NCI-H1436 treated with DMSO at 0.1 percent for 48 hours (cell line): ENCODE data around the gene FBN3.
A peak's percentile ranks its signal among the peaks of the same experiment; 100 is the strongest.
"Not testable (repeated sequence)": the region's sequence is repeated elsewhere in the genome, so short reads cannot be mapped to it uniquely, and the experiment has no call there.

Source experiments
- DNase-seq: peaks from one replicate; lab custom pipeline; 2025; lab: John Stamatoyannopoulos, UW

FBN3 gene

DNA sequence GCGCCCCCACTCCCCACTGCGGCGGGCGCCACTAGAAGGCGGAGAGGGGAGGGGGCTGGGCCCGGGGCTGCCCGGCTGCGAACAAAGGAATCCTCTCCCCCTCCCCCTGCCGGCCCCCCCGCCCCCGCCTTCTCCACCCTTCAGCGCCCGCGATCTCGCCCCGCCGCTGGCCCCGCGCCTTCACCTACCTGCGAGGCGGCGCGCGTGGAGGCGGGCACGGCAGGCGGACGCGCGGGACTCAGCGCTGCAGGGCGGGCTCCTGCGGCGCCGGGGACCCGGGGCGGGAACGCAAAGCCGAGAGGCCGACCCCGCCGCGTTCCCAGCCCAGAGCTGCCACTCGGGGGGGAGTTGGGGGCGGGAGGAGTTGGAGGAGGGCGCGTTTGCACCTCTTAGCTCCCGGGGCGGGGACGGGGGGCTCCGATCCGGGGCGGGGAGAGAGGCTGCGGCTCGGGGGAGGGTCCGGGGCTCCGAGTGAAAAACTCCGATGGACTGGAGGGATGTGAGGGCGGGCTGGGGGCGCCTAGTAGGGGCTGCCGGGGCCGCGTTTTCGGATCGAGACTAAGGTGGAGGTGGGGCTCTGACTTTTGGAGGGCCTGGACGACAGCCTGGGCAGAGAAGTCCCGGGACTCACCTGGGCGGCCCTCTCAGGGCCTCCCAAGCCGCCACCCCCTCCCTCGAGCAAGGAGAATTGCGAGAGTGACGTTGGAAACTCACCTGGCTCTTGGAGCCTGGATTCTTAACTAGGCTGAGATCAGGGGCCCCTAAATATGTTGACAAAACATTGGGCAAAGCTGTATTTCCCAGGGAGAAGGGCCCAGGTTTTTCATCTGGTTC, at the start of gene FBN3:
TSS of gene FBN3 (minus strand) at position 332 of the 834 bp plus-strand sequence. CDS start 2,112 bp downstream, outside the sequence.
- no peak for DNase-seq

DNA sequence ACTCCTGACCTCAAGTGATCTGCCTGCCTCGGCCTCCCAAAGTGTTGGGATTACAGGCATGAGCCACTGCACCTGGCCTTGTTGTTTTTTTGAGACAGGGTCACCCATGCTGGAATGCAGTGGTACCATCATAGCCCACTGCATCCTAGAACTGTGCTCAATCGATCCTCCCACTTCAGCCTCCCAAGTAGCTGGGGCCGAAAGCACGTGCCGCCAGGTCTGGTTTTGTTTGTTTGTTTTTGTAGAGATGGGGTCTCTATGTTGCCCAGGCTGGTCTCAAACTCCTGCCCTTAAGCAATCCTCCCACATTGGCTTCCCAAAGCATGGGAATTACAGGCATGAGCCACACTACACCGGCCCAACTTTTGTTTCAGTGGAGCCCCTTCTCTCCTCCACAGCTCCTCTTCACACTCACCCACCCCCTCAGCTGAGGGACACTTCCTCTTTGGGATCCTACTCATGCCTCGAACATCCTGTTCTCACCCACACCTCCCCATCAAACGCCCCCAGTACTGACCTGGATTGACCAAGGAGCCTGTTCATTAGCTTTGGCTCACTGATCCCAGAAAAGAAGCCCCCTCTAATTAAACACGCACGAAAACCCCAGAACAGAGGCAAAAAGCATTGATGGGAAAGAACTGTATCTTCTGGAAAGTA, 47.0 kb upstream of the FBN3 start:
- DNase-seq, result no peak

DNA sequence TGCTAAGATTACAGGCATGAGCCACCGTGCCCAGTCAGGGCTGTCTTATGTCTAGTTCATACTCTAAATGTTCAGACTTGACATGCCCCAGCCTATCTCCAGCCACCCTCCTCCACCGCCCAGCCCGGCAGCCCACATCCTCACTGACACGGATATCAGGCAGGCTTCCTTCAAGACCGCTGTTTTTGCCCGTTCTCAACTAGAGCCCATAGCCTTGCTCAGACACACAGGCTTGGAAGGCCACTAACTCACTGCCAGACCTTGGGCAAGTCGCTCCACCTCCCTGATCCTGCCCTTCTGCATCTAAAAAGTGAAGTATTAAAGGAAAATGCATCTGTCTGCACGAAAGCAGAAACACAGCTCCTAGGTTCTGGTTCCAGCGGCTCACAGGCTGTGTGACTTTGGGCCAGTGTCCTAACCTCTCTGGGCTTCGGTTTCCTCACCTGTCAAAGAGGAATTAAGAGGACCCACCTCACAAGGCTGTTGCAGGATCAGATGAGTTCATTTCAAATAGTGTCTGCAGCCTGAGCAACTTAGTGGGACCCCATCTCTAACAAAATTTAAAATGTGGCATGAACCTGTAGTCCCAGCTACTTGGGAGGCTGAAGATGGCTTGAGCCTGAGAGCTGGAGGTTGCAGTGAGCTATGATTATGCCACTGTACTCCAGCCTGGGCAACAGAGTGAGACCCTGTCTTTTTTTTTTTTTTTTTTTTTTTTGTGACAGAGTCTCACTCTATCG, 45.3 kb upstream of the FBN3 start:
- DNase-seq, result no peak

DNA sequence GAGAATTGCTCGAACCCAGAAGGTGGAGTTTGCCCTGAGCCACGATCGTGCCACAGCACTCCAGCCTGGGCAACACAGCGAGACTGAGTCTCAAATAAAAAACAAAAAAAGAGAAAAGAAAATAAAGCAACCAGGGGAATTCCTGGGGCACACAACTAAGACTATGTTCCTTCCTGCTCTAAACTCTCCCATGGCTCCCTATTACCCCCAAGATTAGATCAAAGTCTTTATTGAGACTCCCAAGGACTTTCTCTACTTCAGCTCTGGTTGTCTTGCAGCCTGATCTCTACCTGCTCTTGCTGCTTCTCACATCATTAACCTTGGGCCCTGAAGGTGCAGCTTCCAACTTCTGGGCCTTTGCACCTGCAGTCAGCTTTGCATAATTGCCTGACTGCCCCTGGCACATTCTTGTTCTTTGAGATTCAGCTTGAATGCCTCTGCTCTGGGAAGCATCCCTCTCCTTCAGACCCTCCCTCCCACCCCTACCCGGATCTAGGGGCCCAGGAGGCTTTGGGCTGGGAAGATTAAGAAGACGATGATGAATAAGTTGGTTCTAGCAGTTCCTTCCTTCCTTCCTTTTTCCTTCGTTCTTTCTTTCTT, 42.9 kb upstream of the FBN3 start:
- no peak for DNase-seq

DNA sequence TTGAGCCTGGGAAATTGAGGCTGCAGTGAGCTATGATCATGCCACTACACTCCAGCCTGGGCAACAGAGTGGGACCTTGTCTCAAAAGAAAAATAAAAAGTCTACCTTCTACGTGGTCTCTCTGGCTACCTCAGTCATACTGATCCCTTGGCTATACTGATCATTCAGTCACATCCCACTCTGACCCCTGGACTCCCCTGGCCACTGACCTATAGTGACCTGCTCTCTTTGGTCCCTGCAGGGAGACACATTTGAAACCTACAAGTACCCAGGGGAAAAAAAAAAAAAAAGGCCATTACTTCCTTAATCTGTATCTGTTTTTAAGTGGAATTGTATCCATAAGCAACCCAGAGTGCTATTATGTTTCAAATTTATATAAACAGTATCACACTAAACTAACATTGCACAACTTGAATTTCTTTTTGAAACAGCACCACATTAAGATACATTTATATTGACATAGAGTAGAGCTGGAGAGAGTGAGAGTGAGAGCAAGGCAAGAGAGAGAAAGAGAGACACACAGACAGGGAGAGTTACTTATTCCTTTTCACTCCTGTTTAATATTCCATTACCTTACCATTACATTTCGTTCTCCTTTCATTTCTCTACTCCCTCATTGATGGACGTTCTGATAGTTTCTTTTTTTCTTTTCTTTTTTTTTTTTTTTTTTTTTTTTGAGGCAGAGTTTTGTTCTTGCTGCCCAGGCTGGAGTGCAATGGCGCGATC, 36.1 kb upstream of the FBN3 start:
- no peak for DNase-seq

DNA sequence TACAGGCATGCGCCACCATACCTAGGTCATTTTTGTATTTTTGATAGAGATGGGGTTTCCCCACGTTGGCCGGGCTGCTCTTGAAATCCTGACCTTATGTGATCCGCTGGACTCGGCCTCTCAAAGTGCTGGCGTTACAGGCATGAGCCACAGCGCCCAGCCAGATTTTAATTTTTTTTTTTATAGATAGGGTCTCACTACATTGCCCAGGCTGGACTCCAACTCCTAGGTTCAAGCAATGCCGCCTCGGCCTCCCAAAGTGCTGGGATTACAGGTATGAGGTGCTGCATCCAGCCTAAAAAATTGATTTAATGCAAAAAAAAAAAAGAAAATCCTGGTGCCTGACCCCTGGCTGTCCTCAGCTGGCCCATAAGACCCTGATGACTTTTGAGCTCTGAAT, 34.9 kb upstream of the FBN3 start:
- DNase-seq, result no peak

DNA sequence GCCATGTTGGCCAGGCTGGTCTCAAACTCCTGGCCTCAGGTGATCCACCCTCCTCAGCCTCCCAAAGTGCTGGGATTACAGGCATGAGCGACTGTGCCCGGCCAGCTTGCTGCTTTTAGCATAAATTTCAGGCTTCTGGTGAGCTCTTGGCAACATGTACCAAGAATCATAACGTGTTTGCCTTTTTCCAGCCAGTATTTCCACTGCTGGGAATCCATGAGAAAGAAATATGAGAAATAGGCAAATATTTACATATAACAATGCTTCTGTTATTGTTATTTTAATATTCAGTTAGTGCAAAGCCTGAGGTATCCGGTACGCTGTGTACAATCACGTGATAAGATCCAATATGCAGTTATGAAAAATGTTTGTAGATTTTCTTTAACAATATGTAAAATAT, 30.6 kb upstream of the FBN3 start:
- no peak for DNase-seq

DNA sequence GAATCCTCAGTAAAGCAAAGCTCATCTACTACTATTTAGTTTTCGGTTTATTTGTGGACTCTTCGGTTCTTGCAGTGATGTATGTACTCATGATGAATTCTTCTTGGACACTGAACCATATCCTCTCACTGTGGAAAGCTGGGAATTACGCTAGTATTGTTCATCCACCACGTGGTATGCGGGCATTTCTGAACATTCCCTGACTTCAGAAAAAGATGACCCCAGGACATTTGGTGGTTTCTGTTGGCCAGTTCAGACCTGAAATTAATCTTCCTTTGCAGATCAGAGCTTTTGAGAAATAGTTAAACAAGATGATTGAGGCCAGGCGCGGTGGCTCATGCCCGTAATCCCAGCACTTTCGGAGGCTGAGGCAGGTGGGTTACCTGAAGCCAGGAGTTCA, 25.3 kb upstream of the FBN3 start:
- DNase-seq, result no peak

DNA sequence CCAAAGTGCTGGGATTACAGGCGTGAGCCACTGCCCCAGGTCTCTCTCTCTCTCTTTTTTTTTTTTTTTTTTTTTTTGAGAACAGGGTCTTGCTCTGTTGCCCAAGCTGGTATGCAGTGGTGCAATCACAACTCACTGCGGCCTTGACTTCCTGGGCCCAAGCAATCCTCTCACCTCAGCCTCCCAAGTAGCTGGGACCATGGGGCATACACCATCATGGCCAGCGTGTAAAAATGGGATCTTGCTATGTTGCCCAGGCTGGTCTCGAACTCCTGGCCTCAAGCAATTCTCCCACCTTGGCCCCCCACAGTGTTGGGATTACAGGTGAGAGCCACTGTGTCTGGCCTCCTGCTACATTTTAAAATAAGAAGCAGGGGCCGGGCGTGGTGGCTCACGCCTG, 19.1 kb upstream of the FBN3 start:
- no peak for DNase-seq

DNA sequence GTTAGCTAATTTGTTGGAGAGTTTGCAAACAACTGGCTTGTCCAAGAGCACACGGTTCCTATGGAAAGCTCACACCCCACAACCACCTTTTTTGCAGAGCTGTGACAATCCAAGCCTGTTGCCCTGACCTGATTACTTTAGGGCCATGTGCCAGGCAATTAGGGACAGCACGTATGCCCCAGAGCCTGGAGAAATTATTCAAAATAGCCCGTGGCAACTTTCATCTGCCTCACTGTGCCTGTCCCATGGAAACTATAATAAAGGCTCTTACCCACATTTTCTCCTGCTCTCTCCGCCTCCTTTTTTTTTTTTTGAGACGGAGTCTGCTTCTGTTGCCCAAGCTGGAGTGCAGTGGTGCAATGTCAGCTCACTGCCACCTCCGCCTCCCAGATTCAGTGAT, 18.6 kb upstream of the FBN3 start:
- DNase-seq, result no peak

DNA sequence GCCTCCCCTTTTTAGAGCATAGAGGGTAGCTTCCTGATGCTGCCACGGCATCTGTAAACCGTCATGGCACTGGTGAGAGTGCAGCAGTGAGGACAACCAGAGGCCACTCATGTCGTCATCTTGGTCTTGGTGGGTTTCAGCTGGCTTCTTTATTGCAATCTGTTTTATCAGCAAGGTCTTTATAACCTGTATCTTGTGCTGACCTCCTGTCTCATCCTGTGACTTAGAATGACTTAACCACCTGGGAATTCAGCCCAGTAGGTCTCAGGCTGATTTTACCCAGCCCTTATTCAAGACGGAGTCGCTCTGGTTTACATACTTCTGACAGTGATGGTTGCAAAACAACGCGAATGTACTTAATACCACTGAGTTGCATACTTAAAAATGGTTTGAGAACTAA, 14.4 kb upstream of the FBN3 start:
- no peak for DNase-seq

DNA sequence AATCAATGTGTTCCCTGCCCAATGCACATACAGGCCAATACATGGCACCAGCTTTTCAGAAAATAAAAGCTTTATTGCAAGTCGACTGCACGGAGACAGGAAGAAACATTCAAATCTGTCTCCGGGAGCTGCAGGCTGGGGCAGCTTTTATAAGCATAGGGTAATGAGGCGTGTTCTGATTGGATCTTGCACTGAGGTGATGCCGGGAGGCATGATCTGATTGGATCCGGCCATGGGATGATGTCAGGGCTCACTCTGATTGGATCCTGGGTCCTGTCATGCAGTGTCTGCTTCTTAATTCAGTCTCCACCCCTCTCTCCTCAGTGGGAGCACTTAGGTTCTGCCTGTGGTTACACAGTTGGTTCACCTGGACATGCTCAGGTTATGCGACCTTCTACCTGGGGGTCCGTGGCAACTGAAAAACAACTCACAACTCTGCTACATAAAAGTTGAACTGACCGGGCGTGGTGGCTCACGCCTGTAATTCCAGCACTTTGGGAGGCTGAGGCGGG, 11.8 kb upstream of the FBN3 start:
- peak; percentile 94 for DNase-seq

DNA sequence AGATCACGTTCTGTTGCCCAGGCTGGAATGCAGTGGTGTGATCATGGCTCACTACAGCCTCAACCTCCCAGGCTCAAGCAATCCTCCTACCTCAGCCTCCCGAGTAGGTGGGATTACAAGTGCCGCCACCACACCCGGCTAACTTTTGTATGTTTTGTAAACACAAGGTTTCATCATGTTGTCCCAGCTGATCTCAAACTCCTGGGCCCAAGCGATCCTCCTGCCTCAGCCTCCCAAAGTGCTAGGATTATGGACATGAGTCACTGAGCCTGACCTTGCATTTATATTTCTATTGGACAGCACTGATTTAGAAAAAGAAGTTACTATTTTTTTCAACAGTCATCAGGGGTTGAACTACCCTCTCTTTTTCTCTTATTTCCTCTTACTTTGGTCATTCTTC, 9.9 kb upstream of the FBN3 start:
- DNase-seq, result not testable (repeated sequence)

DNA sequence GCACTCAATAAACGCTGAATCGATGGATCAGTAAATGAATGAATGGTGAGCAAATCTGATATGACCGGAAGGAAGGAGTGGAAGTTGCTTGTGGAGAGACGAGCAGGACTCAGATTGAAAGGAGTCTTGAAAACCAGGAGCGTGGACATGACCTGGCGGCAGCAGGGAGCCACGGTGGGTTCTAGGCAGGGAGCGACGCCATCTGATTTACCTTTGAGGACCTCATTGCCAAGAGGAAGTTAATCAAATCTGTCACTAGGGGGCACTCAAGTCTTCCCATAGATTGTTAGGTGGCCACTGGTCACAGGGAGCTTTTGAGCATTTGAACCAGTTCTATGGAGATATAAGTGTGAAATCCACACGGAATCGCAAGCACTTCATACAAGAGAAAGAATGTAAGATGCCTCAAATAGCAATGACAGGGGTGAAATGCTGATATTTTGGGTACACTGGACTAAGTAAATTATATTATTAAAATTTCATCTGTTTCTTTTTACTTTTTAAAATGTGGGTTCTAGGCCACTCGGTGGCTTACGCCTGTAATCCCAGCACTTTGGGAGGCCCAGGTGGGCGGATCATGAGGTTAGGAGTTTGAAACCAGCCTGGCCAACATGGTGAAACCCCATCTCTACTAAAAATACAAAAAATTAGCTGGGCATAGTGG, 9.2 kb upstream of the FBN3 start:
- peak; percentile 83 for DNase-seq

DNA sequence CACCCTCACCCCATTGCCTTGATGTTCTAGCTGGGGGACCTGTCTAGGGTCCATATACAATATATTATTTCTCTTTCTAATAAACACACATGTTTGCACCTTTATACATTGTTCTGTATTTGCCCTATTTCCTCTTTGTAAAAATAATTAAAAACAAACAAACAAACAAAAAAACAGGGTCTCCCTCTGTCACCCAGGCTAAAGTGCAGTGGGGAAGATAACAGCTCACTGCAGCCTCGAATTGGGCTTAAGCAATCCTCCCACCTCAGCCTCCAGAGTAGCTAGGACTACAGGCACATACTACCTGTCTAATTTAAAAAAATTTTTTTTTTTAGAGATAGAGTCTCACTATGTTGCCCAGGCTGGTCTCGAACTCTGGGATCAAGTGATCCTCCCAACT, 5.9 kb upstream of the FBN3 start:
- no peak for DNase-seq

DNA sequence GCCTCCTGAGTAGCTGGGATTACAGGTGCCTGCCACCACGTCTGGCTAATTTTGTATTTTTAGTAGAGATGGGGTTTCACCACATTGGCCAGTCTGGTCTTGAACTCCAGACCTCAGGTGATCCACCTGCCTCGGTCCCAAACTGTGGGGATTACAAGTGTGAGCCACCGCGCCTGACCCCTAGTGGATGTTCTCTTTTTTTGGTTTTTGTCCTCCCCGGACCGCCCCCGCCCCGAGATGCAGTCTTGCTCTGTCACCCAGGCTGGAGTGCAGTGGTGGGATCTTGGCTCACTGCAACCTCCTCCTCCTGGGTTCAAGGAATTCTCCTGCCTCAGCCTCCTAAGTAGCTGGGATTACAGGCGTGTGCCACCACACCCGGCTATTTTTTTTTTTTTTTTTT, 4.6 kb upstream of the FBN3 start:
- DNase-seq, result not testable (repeated sequence)

DNA sequence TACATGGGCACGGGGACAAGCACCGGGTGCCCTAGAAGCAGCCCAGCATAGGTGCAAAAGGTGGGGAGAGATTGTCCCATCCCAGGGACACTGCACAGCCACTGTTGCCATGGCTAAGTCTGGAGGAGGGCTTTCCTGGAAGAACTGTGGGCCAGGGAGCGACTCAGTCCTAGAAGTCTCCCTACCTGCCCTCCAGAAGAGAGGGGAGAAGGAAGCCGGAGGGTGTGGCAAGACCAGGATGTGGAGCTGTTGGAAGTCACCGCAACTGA, 2.3 kb upstream of the FBN3 start:
- DNase-seq, result no peak

DNA sequence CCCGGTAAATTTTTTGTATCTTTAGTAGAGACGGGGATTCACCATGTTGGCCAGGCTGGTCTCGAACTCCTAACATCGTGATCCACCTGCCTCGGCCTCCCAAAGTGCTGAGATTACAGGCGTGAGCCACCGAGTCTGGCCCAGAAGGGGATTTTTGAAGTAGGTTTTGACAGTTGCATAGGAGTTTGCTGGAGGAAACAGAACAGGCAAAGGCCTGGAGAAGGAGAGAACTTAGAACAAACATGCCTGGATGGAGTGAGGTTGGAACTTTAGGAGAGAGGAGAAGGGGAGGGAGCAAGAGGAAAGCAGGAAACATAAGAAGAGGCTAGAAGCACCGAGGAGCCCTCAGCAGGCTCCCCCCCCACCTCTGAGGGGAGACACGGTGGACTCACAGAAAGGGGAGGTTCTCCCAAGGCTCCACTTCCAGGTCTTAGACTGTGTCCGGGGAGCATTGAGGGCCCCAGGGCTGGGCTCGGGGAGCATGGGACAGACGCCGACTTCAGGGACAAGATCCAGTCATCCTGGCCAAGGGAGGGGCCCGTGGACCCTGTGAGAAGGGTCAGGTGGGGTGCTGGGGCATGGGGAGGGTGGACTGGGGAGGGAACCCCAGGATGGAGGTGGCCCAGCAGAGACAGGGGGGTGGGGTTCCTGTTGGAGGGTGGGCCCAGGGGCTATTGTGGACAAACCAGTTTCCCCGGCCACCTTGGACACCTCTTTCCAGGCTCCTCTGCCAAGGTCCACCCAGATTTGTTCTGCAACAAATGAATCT, 1.8 kb upstream of the FBN3 start:
- DNase-seq, result no peak

DNA sequence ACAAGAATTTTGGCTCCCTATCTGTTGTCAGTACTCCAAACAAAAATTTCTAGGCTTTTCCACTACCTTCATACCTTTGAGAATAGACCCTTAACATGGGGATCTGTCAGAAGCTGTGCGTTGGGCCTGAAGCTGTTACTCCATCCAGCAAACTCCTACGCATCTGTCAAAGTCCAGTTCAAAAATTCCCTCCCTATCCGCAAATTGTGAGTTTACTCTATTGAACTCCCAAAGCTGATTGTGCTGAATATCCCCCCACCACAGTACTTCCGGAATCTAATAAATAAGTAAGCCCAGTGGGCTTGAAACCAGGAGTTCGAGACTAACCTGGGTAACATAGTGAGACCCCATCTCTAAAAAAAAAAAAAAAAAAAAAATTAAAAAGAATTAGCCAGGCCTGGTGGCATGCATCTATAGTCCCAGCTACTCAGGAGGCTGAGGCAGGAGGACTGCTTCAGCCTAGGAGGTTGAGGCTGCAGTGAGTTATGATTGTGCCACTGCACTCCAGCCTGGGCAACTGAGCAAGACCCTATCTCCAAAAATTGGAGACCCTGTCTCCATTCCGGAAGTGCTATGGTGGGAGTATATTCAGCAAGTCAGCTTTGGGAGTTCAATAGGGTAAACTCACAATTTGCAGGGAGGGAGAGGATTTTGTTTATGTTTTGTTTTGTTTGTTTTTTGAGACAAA, 930 bp upstream of the FBN3 start:
- no peak for DNase-seq
